Cardiac fibroblast (primary cell): ENCODE data around the gene XIRP2.

Source experiments
- DNase-seq, 2 donors: peaks; one replicate each; pipeline versions ENCODE4 v3.0.0 to v3.0.0-alpha.2; 2010; ENCODE audit warnings: low read depth in 2 of 2
- H3K4me3 ChIP-seq, 2 donors: replicated peaks in 1 of 2; 1 replicate in 1 of 2; 2 replicates in 1 of 2; pipeline ENCODE4 v1.5.1; 2011; ENCODE audit warnings: low read depth in 2 of 2, low read length in 2 of 2, mild to moderate bottlenecking in 2 of 2, moderate library complexity in 1 of 2
- TF ChIP-seq, protein P1 (sequence below): IDR thresholded peaks from one replicate; pipeline ENCODE4 v1.5.1; 2011; ENCODE audit warnings: low read depth, mild to moderate bottlenecking, low read length, inconsistent platforms

The XIRP2 gene

GRCh38 chr2:167212014-167212648 is 323.9 kb downstream of the XIRP2 start:
- TF ChIP-seq, protein P1, sequence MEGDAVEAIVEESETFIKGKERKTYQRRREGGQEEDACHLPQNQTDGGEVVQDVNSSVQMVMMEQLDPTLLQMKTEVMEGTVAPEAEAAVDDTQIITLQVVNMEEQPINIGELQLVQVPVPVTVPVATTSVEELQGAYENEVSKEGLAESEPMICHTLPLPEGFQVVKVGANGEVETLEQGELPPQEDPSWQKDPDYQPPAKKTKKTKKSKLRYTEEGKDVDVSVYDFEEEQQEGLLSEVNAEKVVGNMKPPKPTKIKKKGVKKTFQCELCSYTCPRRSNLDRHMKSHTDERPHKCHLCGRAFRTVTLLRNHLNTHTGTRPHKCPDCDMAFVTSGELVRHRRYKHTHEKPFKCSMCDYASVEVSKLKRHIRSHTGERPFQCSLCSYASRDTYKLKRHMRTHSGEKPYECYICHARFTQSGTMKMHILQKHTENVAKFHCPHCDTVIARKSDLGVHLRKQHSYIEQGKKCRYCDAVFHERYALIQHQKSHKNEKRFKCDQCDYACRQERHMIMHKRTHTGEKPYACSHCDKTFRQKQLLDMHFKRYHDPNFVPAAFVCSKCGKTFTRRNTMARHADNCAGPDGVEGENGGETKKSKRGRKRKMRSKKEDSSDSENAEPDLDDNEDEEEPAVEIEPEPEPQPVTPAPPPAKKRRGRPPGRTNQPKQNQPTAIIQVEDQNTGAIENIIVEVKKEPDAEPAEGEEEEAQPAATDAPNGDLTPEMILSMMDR, result peak; percentile 79
- no peak overlapping the region for H3K4me3 ChIP-seq
- peak; percentile 72 to 82 for DNase-seq

GRCh38 chr2:167215595-167215994 is 327.3 kb downstream of the XIRP2 start:
- no peak for DNase-seq
- H3K4me3 ChIP-seq, result no peak overlapping the region
- TF ChIP-seq, protein P1, result no peak

DNA sequence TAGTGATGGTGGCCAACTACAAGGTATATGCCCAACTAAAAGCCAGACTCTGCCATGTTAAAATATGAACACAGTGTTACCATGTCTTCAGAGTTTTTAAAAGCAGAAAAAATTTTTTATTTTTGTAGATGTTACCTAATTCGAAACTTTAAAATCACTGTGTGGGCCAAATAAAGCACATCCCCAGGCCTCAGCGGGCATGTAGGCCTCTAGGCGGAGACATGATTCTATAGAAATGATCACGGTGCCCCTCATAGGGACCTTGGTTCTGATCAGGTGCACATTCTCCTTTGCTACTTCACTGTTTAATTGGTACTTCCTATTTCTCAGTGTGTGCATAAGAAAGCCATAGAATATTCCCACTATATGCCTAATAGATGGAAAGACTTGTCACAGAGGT is 349.2 kb downstream of the XIRP2 start:
- DNase-seq, result no peak
- no peak overlapping the region for H3K4me3 ChIP-seq
- TF ChIP-seq, protein P1, result no peak

DNA sequence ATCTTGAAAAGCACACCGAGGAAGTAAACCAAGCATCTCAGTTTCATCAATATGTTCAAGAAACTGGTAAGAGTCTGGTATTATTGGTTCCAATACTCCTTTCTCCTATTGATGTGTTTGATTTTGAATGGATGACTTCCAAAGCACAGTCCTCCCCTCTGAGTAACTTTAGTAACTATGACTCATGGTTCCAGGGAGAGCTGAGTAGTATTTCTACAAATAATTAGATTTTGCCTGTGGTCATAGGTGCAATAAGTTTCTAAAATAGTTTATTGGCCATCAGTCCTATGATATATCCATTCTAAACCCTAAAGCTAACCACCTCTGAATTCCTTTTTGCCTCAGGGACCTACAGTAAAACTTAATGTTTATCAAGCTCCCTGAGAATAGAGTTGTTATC is 352.4 kb downstream of the XIRP2 start:
- TF ChIP-seq, protein P1, result no peak
- DNase-seq, result peak in 1 of 2 donors; percentile 19
- H3K4me3 ChIP-seq, result no peak overlapping the region

GRCh38 chr2:167249197-167249596 is 360.9 kb downstream of the XIRP2 start:
- DNase-seq, result peak in 1 of 2 donors; percentile 48
- no peak overlapping the region for H3K4me3 ChIP-seq

DNA sequence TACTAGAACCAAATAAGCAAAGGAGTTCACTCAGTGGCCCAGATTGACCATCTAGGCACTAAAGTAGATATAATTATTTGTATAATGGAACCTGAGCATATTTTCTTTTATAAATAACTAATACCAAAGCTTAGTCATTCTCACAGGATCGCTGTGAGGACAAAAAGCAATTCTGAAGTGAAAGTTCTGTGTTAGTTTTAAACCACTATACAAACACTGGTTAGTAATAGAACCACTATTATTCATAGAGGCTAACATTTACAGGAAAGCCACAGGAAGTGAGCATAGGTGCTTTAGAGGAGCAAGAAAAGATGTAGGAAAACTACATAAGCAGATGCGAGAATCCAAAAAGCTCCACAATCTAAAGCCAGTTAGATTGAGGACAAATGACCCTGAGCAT is 364.7 kb downstream of the XIRP2 start:
- DNase-seq, result peak in 1 of 2 donors; percentile 54
- TF ChIP-seq, protein P1, result no peak
- H3K4me3 ChIP-seq, result no peak overlapping the region

More at GRCh38 chr2:167249197-167249596, 360.9 kb downstream of the XIRP2 start:
- TF ChIP-seq, protein P1, result no peak

GRCh38 chr2:167254721-167255120 is 366.4 kb downstream of the XIRP2 start:
- DNase-seq, result no peak
- H3K4me3 ChIP-seq, result no peak overlapping the region
- TF ChIP-seq, protein P1, result no peak
